ENCODE results near the gene LRRN2.

DNA sequence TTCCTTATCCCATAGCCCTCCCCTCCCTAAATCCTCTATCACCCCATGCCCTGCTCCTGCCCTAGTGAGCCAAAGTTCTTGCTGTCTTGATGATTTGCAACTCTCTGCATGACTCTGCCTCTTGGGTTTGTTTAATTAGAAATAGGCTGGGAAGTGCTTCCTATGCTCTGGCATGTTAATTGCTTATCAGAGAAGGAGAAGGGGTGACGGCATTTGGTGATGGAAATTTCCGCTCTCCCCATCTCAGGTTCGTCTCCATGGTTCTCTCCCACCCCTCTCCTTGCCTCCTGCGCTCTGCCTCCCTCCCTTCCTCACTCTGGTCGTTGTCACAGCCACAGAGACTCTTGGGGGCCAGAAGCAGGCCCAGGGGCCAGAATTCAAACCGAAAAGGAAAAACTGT lies 68.9 kb downstream of the LRRN2 start:
- TF ChIP-seq CTCF (IDR thresholded peaks at IDR 0.05; ENCODE audit: low read depth, low read length) (no peak), MYC (IDR thresholded peaks at IDR 0.05; ENCODE audit: low read depth, low read length) (no peak), POLR2A (IDR thresholded peaks at IDR 0.05; ENCODE audit: extremely low read depth, insufficient read length) (no peak)
- TF ChIP-seq, protein P1, sequence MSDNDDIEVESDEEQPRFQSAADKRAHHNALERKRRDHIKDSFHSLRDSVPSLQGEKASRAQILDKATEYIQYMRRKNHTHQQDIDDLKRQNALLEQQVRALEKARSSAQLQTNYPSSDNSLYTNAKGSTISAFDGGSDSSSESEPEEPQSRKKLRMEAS (IDR thresholded peaks at IDR 0.05; ENCODE audit: low read depth, low read length): no peak
